GM21786 (cell line): ENCODE measurements around the gene AGFG1.
"Not testable (repeated sequence)": the region's sequence is repeated elsewhere in the genome, so short reads cannot be mapped to it uniquely, and the experiment has no call there.

ENCODE experiments used
- ATAC-seq: cut with Tn5 transposase; IDR thresholded peaks from one replicate; pipeline ENCODE4 v1.9.1; 2021; ENCODE audit not compliant: unreplicated experiment

Gene AGFG1

DNA sequence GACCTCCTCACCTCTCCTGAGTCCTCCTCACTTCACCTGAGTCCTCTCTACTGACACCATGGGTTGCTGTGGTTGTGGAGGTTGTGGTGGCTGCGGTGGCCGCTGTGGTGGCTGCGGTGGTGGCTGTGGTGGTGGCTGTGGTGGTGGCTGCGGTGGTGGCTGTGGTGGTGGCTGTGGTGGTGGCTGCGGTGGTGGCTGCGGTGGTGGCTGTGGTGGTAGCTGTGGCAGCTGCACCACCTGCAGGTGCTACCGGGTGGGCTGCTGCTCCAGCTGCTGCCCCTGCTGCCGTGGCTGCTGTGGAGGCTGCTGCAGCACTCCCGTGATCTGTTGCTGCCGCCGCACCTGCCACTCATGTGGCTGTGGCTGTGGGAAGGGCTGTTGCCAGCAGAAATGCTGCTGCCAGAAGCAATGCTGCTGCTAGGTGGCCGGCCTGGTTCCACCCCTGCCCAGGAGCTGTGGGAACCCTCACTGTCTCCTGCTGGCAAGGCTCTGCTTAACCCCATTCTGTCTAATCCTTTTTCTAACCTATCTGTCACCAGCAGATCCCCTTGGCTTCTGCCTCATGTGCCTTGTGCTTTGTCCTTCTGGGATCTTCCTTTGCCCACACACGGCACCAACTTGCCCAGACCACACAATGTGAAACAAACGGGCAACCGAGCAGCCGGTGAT is 127.0 kb downstream of the AGFG1 start, which contains the start of gene SCYGR2:
SCYGR2 (plus strand) TSS at position 59 of the 669 bp plus-strand sequence; CDS start at position 59, 0 bp downstream.
- ATAC-seq, result not testable (repeated sequence)

DNA sequence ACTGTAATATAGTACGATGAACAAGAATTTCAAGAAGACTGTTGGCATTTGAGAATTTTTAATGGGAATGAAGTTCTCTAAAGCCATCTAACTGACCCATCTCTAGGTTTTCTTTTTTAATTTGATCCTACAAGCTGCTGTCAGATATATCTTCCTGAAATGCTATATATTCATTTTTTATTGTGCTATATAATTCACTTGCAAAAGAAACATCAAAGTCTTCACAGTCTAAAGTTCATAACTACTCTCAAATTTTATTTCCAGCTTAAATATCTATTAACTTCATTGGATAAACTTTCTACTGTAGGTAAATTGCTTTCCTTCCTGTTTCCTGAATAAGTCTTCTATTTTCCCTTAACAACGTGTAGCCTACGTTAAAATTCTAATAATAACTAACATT is 130.4 kb downstream of the AGFG1 start:
- no peak for ATAC-seq

DNA sequence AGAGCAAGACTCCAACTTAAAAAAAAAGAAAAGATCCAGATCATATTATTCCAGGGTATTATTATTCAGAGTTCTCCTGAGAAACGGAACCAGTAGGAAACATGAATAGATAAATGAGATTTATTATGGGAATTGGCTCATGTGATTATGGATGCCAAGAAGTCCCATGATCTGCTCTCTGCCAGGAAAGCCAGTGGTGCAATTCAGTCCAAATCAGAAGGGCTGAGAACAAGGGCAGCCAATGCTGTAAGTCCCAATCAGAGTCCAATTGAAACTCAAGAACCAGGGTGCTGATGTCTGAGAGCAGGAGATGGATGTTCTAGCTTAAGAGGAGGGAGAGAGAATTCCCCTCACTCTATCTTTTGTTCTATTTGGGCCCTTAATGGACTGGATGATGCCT is 134.5 kb downstream of the AGFG1 start:
- ATAC-seq, result no peak

DNA sequence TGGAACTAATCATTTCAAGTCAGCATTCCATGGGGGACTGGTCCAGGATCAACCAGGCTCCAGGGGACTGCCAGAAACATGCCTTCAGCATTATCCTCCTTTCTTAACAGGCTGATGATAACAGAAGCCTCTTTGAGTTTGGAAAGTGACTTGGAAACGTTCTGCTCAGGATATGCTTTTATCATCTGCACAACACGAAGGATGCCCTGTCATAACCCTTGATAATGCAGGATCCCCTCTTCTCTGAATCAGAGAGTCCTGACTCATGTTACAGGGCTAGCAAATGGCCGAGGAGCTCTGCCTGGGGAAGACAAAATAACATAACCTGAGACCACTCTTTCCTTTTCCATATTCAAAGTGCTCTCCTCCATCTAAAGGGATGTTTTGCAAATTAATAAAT is 136.0 kb downstream of the AGFG1 start:
- no peak for ATAC-seq

DNA sequence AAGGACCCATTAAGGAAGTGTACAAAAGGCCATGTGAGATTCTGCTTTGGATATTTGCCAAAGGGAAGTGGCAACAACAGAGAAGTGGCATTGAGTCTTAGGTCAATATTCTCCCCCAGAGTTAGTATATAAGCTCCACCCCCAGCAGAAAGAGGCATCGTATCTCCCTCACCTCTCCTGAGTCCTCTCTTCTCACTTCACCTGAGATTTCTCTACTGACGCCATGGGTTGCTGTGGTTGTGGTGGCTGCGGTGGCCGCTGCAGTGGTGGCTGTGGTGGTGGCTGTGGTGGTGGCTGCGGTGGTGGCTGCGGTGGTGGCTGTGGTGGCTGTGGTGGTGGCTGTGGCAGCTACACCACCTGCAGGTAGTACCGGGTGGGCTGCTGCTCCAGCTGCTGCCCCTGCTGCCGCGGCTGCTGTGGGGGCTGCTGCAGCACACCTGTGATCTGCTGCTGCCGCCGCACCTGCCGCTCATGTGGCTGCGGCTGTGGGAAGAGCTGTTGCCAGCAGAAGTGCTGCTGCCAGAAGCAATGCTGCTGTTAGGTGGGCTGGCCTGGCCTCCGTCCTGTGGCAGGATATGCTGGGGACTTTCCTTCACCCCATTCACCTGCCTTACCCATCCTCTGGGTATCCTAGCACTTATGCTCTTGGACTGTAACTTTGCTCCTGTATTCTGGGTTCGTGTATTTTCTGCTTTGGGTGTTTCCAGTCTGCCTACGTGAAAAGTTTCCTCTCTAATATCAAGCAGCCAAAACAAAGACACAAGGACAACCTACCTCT is 136.8 kb downstream of the AGFG1 start:
- peak; percentile 67 for ATAC-seq

DNA sequence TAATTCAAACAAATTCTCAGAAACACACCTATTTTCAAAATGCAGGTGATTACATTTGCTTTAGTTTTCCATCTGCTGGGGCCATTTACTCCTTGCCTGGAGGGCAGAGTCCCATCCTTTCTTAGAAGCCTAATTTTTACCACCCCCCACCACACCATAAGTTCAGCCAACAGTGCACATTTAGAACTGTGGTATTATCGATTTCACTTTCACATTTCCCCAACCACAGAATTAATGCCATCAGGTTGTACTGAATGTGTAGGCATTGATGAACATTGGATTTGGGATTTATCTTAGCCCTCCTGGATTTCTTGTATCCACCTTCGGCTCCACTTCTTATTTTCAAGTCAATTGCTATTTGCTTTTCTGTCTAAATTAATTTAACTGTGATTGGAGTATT is 138.2 kb downstream of the AGFG1 start:
- ATAC-seq, result no peak
